Fibroblast of skin of left quadriceps (primary cell): ENCODE measurements around the gene PKP4.

Experiments used
- DNase-seq, 2 experiments: peaks; one replicate each; pipeline ENCODE4 v3.0.0-alpha.2; 2013; ENCODE audit warnings: low read depth in 2 of 2

Gene PKP4

DNA sequence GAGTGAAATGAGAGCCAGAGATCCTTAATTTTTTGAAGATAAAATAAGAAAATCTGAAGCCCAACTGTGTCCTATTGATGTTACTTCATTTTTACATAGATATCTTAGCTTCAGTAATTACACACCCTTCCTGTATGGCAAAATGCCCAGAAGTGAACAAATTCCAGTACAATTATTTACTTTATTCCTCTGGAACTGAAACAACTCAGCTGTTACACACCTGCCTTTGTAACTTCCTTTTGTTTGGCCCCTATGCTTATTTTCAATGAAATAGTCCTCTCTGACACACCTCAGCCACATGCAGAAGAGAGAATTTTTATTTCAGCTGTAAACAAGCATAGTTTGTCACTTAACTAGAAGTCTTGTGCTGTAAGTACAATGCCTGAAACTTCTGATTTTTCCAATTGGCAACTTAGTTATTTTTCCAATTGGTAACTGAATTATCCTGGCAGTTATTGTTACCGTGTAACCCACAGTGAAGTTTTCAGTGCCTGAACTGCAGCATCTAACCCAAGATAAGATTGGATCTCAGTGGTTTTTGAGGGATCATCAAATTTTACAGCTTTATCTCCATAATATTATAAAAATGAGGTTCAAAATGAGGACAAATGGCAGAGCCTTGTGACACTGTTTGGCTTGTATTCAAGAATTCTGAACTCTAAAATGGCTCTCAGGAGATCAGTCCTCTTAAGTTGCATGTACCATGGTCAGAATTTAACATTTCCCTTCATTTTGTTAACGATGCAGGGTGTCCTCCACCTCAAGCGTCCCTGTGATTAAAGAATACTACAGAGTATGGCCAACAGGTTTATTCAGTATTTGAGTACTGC lies 82.6 kb downstream of the PKP4 start:
- DNase-seq, result peak; percentile 48 to 56

DNA sequence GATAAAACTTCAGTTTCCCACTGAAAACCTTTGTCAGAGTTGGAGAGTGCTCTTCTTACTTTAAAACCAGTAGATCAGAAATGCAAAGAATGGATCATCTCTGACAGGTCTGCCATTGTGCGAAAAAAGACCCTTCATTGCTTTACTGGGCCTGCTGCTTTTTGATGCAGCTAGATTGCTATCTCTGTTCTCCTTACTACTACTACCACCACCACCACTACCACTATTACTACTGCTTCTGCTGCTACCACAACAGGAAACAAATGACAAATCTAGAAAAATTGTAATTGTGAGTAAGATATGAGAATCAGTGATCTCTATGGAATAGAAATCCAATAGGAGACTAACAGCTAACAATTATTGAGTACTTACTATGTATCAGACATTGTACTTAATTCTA lies 85.8 kb downstream of the PKP4 start:
- DNase-seq, result no peak

DNA sequence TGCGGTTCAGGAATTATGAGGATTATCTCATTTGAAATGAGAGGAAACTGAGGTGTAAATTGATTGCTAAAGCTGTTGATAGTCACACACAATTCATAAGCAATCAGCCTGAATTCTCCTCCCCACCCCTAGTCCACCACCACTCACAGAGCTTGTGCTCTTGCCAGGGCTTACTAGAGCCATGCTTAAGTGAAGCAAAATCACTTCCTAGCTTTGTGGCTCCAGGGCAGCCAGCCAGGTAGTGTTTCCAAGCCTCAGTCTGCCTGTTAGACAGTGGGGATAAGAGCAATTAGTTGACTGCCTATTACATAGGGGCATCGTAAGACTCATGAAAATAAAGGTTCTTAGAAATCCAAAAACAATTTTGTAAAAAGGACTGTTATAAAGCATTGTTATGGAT lies 87.2 kb downstream of the PKP4 start:
- no peak for DNase-seq

DNA sequence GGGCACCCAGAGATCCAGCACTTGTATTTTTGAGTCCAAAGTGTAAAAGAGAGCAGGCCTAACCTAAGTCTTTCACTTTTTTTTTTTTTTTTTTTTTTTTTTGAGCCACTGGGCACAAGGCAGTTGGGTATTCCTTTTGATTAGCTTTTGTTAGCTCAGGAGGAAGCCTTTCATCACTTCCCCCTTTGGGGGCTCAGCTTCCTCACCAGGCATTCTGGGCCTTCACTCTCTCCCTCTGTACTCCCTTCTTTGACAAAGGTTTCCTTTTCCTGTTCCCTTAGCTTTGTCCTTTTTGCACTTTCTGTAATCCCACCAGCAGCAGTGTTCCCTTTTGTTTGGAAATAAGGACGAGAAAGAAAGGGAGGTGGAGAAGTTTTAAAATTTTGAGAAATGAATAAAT lies 88.2 kb downstream of the PKP4 start:
- no peak for DNase-seq

DNA sequence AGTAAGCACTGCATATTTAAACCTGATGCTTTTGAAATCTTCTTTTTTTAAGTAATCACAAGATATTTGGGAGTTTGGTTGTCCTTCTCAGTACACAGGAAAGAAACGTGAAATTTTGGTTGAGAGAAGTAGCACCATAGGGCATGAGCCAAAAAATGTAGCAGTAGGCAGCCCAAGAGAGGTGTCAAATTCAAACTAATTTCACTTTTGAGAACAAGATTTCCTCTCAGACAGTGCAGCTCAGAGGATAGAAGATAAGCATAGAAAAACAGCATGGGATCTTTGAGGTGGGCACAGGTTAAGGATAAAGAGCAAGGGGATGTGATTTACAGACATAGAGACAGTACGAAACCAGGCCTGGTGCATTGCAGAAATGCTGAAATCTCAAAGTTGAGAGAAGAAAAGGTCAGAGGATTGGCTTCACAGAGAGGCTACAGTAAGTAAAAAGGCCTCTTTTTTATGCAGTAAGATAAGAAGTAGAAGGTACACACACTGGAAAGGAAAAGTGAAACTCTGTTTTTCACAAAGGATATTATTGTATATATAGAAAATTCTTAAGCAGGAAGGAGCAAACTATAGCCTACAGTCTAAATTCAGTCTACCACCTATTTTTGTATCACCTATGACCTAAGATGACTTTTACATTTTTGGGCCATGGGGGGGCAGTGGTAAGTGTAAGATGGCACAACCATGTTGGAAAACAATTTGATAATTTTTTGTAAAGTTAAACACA lies 89.8 kb downstream of the PKP4 start:
- no peak for DNase-seq

DNA sequence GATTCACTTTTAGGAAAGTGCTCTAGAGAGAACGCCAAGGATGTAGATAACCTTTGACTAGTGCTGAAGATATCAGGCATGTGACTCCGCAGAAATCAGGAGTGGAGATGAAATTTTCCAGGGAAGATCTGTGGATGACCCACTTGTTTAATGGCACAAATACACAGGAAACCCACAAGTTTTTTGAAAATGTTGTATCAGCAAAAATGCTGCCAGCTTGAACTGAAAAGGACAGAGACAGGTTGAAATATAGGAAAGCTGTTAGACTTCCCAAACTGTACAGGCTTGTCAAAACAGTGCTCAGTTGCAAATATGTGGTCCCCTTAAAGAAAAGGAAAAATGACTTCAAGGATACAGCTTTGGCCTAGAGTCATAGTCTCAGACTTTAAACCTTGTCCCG lies 96.5 kb downstream of the PKP4 start:
- no peak for DNase-seq

DNA sequence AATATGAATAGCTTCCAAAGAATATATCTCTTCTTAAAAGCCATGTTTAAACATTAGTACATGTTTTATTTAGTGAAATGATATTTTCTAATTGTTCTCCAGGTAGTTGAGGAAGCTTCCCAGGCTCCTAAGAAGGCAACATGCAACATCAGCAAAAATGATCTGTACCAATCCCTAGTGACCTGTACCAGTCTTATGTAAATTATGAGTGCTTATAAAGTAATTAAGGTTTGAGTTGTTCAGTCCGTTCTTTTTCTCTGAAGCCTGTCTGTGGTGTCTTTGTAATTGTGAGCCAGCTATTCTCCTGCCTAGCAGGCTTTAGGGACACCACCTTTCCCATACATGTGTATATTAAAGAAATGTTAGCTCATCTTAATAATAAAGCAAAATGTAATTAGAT lies 98.2 kb downstream of the PKP4 start:
- no peak for DNase-seq

DNA sequence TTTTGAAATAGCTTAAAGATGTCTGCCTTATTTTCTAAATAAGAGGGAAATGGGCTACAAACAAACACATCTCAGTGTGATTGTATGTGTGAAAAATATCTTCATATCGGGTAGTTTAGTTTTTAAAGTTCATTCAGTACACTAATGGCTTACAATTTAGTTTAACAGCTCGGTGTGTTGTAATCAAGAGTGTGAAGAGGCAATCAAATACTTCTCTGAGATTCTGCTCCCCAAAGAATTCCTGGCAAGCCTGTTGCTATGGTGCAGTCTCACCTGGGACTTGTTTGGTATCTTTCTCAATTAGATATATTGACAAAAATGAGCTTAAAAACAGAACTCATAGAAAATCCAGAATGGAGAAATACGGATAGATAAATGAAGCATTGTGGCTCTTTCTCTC lies 99.4 kb downstream of the PKP4 start:
- no peak for DNase-seq

DNA sequence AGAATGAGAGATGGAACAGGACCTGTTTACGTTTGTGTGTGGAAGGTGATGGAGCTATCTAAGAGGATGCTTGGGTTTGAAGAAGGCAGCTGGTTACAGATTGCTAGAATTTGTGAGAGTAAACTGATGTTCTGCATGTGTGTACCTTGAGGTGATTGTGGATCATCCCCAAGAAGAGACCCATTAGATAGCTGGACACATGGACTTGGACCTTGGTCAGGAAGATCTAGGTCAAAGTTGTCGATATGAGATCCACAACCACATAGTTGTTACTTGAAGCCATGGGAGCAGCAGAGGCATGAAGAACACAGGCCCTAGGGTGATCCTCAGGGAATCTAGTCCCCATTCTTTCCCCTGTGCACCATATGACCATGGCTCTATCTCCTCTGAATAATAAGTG lies 101.0 kb downstream of the PKP4 start:
- no peak for DNase-seq

DNA sequence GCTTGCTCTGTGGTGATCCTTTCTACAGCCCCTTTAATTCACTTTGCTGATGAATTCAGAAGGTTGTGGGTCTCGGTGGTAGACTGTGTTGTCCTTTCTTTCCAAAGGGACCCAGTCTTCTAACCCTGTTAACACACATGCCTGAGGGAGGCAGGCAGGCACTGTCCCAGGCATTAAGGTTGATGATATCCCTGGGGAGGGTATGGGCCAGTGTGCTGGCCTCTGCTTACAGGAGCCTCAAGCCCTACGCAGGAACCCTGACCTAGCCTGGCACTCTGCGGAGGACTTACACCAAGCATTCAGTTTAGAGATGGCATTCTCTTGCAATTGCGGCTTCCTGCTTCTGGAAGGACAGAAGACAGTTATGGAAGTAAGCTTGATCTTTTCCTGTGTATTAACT lies 102.5 kb downstream of the PKP4 start:
- no peak for DNase-seq

DNA sequence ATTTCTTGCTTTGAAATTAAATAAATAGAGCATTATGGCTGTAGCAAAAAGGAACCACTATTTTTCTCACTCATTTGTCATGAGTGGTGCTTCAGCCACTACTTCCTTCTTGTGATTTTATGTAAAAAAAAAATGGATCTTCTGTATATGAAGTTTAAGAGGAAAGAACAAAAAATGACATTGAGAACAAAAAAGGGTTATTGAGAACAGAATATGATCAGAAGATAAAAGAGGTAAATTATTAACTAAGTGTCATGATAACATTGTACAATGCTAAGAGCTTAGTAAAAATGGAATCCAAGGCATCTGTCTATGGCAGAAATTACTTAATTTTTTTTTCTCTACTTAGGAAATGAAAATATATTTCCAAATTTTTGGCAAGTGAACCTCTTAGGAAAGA lies 103.5 kb downstream of the PKP4 start:
- no peak for DNase-seq

DNA sequence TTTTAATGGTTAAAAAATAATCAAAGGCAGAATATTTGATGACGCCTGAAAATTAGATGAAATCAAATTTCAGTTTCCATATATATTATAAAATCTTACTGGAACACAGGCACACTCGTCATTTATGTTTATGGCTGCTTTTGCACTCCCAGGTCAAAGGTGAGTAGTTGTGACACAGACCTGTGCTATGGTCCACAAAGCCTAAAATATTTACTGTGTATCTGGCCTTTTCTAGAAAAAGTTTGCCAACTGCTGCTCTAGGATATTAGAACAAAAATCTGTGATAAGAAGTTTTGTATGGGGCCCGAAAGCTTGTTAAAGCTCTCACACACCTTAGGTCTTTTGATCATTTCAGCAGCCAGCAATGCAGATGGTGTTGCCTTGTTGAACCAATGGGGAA lies 104.3 kb downstream of the PKP4 start:
- no peak for DNase-seq

DNA sequence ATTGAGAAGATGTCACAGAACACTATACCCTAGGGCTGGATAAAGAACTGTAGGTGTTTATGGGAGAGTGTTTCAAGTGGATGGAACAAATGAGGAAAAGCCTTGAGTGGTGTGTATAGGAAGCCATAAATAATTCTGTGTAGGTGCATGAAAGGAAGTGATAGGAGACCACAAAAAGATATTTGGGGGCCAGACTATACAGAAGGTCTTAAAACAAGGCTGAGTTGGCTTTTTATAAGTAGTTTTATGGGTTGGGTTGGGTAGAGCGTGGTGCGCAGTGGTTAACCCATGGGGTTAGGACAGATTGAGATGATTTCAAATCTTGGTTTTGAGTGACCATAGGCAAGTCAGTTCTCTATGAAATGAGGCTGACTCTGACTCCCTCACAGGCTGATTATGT lies 110.5 kb downstream of the PKP4 start:
- DNase-seq, result no peak

DNA sequence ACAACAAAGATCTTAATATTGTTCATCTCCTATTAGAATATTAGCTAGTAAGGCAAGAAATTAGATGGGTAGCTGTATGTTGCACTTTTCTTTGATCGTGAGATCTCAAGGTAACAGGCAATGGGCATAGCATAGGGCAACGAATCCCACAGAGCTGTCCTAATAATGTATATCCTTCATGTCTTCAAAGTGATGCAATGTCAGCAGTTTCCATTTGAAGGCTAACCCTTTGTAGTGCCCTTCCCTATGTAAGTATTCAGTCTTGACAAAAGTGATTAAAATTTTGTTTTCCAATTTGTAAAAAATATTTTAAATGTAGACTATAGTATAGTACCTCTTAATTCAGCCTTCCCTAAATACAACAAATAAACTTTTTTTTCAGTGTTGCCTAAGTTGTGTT lies 112.5 kb downstream of the PKP4 start:
- no peak for DNase-seq

DNA sequence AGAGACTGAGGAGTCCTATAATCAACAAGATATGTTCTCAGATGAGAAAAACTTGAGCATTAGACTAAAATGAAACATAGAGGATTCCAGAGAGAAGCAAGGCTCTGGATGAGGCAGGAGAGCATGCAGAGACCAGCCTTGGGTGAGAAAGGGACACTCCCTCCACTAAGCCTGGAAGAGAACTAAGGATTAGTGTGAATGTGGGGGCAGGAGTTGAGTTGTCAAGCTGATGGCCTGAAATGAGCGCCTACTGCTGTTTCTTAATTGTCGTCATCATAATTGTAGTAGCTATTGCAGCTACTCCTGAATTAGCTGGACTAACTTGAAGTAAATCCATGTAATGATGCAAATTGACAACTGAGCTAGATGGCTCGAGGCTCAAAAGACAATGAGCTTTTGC lies 114.1 kb downstream of the PKP4 start:
- DNase-seq, result no peak

DNA sequence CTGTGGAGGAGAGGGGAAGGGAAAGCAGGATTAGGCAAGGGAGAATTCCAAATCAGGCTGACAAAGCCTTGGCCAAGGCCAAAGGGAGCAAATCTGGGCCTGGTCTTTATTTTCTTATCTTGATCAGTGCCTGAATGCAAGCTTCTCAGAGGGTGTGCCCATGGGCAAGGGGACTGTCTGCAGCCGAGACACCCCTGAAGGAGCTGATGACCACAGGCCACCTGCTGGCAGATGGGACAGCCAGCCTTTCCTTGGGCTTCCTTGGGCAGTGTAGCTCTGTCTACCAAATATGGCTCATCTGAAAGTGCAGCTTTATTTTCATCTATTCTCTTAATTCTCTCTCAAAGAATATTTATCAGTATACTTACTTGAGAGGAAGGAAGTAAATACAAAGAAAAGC lies 117.0 kb downstream of the PKP4 start:
- DNase-seq, result no peak

DNA sequence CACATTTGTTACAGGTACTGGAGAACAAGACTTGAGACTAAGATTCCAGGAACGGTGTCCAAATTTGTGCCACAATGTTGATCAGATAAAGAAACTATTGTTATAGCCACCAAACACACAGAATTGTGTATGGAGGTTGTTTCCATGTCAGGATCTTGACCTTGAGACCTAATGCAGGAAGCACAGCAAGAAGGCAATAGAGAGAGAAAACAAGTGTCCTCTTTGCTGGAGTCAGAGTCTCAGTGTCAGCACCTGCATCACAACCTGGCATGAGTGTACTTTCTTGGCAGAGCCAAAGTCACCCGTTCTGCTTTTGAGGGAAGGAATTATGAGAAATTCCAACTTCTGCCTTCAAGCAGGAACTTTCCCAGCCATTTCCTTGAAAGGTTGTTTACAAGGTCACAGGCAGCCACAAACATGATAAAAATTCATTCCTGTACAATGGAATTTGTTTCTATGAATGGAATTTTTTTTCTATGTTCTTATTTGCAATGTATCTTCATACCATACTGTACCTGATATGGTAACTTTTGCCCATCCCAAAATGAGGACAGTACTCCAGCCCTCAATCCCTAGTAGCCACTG lies 118.4 kb downstream of the PKP4 start:
- no peak for DNase-seq

DNA sequence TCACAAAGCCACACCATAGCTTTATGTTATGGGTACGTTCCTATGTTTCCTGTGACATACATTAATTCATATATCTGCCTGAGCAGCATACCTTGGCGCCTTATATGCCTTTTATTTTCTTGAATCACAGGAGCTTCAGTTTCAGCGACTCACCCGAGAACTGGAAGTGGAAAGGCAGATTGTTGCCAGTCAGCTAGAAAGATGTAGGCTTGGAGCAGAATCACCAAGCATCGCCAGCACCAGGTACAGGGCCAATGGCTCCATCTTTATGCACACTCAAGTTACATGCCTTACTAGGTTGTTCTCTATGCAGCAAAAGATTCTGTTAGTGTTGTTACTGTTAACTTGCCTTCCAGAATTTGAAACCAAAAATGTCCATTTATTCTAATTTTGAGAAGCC lies 120.4 kb downstream of the PKP4 start:
- DNase-seq, result no peak

DNA sequence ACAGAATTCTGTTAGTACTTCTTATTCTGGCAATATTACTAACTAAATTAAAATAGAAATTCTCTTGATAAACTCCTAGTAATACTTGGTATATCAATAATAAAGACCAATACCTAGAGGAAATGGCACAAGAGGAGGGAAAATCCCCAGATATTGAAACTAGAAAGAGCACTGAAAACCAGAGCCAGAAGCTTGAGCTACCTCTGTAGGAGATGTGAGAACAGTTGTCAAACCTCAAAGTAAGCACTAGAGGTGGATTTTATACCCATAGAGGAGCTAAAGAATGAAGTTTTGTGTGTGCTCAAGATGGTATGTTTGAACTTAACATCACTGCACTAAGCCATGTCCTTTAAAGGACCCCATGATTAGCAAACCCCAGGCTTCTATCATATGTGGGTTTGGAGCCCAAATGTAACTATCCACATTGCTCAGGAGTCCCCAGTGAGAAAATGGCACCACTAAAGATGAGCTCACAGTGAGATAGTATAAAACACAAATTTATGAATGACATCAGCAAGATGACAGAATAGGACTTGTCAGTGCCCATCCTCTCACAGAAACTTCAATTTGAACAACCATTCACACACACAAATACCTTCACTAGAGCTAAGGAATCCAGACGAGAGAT lies 122.1 kb downstream of the PKP4 start:
- DNase-seq, result no peak

DNA sequence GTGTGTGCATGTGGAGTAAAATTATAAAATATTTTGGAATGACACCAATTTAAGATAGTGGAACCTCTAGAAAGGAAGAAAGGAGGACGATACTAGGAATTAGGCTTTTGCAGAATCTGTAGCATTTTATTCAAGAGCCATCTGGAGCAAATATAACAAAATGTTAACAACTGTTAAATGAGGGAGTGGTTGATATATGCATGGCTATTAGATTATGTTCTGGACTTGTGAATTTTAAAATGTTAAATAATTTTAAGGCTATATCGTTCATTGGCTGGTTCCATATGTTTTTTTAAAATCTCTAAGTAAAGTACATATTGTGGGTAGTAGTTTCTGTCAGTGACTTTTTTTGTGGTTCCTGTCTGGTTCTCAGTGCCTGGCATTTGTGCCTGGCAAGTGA lies 123.2 kb downstream of the PKP4 start:
- no peak for DNase-seq

DNA sequence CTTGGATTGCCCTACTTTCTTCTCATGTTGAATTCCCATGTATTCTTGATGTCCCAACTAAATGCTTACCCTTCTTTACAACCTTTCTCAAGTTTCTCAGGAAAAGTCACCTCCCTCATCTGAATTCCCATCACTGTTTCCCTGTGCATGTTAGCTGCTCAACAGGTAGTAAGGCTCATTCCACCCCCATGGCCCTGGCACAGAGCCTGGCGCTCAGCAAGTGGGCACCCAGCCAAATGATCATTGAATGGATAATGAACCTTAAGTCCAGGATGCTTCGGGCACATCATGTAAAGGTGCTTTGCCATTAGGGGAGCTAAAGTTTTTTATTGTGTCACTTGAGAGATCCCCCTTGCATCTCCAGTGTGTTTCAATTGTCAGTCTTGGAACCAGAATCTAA lies 124.0 kb downstream of the PKP4 start:
- DNase-seq, result no peak

DNA sequence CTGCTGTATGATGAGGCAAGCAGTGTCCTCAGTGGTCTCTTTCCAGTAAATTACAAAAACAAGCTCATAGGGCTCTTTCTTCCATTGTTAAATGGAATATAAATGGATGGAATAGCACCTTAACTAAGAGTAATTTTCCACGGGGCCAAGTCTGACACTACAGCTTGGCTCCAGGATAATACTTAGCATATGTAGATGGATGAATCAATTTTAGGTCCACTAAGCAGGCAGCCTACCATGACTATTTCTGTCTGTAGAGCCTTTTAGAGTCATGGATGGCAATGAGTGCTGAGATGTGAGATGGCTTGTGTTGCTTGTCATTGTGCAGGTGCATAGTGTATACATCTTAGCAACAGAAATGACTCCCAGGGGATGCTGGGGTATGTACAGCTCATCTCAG lies 125.9 kb downstream of the PKP4 start:
- DNase-seq, result no peak

DNA sequence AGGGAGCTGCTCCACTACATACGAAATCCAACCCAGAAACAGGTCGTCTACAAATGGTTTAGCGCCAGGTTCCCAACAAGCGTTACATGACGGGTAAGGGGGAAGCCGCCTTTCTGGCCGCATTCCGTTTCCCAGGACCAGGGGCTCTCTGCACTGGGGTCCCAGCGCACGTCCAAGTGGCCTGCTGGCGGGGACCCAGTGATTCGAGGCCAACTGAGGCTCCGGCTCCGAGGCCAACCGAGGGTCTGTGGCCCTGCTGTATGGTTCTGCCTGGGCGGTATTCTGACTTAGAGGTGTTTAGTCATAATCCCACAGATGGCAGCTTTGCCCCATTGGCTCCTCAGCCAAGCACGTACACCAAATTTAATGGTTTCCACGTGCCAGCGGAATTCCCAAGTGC lies 127.2 kb downstream of the PKP4 start:
- no peak for DNase-seq
